Stimulated activated CD4-positive, alpha-beta T cell treated with anti-CD3 and anti-CD28 coated beads, Interleukin-4, amount 100 ng/mL, for 24 hours (primary cell): ENCODE data around the gene ASXL2.
"Not testable (repeated sequence)": the region's sequence is repeated elsewhere in the genome, so short reads cannot be mapped to it uniquely, and the experiment has no call there.

Source experiments
- DNase-seq: peaks from one replicate; pipeline ENCODE4 v3.0.0-alpha.2; 2020

ASXL2 gene

GRCh38 chr2:25728559-25728958, 149.7 kb downstream of the ASXL2 start:
- no peak for DNase-seq

DNA sequence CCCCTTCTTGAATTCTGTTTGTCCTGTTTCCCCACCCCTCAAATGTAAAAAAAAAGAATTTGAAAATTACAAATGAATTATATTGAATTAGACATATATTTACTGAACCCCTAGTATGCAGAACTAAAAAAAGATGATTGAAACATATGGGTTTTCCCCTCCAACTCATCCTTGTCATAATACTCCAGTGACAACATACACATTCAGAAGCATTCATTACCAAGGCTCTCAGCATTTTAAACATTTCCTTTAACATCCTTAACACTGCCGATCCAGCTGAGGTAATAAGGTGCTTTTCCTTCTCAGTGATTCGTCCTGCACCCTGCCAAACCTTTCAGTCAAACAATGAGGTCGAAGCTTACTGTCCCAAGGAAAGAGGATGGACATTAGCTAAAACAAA, 151.8 kb downstream of the ASXL2 start:
- DNase-seq: no peak

GRCh38 chr2:25725877-25726276, 152.4 kb downstream of the ASXL2 start:
- DNase-seq: no peak

DNA sequence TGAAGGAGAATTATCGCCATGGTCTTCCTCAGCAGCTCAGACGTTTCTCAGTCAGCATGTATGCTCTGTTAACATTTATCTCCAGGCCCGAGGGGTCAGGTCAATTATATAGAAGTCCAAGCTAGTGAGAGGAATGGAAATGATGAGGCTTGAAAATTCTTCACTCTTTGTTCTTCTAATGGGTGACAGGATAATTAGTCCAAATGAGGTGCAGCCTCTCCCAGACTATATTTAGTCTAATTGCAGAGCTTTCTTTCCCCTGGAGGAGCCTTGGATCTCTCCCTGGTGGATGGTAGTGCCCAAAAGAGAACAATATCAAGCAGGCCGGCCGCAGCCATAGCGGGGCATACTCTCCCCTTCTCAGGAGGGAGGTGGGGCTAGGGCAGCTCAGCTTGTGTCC, 153.5 kb downstream of the ASXL2 start:
- DNase-seq: no peak

DNA sequence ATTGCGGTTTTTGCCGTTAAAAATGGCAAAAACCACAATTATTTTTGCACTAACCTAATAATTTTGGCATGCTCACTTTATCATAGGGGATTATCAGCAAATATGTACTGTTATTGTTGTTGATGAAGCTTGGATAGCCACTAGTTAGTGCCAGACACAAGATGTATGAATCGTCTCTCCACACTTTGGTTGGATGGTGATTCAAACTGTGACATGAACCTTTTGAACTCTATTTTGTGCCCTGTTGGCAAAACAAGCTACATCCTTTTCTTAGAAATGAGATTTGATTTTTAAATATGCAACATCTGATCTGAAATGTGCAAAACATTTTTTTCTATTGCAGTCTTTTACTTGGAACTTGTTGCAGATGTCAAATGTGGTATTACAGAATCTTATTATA, 156.1 kb downstream of the ASXL2 start:
- DNase-seq: no peak

GRCh38 chr2:25720575-25720974, 157.7 kb downstream of the ASXL2 start:
- no peak for DNase-seq

DNA sequence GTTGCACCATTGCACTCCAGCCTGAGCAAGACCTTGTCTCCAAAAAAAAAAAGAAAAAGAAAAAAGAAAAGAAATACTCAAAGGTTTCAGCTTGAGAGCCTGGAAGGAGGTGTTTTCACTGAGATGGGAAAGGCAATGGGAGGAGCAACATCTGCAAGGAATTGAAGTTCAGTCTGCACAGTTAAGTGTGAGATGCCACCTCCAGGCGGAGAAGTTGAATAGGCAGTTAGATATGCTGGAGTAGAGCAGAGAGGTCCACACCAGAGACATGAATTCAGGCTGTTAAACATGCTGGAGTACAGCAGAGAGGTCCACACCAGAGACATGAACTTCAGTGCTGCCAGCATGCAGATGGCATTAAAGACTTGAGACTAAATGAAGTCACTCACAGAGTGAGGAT, 163.5 kb downstream of the ASXL2 start:
- DNase-seq: no peak

GRCh38 chr2:25712455-25712854, 165.8 kb downstream of the ASXL2 start:
- DNase-seq: no peak

DNA sequence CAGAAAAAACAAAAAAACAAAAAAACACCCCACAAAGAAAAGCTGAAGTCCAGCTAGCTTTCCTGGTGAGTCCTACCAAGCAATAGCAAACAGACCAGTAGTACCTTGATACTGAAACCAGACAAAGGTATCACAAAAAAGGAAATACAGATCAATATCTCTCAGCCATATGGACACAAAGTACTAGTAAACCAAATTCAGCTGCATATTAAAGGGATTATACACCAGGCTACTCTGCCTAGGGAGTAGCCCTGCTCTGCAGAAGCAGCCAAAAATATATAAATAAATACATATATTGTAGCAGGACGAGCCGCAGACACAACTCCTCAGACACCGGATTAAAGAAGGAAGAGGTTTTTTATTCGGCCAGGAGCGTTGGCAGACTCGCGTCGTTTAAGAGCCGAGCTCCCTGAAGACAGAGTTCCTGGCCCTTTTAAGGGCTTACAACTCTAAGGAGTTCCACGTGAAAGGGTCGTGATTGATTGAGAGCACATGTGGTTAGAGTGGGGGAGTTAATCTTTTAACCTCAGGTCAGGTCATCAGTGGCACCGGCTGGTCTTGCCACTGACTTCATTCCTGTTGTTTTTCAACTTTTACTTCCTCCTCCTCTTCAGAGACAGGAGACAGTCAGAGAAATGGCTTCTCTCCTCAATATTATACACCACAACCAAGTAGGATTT, 166.5 kb downstream of the ASXL2 start:
- DNase-seq: no peak

DNA sequence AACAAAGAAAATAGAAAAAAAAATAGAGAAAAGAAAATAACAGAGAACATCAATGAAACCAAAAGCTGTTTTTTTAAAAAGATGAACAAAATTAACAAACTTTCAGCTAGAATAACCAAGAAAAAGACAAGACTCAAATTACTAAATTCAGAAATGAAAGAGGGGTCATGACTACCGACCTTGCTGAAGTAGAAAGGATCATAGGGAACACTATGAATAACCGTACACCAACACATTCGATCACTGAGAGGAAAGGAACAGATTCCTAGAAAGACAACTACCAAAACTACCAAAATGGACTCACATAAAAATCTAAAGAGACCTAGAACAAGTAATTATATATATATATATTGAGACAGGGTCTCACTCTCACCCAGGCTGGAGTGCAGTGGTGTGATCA, 167.5 kb downstream of the ASXL2 start:
- DNase-seq: no peak

- no peak for DNase-seq
Measured at GRCh38 chr2:25709349-25709748, 168.9 kb downstream of the ASXL2 start.

DNA sequence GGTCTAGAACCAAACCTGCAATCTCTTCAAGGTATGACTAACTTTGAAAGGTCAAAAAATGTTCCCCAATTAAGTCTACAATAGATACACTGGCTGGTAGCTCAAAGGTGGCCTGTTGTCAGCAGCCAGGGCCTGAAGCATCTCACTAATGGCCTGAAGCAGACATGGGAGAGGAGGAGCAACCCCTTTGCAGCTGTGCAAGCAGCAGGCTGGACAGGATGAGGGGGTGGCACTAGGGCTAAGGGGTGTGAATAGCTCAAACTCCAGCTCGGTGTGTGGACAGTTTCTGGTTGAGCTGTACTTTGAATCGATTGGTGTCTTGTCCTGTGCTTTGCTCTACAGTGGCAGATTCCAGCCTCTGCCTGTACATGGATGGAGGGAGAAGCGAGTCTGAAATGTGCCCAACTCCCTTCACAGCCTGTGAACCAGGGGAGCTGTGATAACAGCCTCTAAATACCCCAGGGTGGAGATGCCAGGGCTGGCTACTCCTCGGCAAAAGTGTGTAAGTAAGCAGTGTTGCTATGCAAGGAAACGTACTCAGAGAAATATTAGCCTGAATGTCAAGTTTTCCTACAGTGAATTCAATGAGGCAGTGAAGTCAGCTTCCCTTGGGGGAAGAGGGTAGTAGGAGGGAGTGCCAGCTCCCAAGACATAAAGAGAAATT, 170.2 kb downstream of the ASXL2 start:
- no peak for DNase-seq

DNA sequence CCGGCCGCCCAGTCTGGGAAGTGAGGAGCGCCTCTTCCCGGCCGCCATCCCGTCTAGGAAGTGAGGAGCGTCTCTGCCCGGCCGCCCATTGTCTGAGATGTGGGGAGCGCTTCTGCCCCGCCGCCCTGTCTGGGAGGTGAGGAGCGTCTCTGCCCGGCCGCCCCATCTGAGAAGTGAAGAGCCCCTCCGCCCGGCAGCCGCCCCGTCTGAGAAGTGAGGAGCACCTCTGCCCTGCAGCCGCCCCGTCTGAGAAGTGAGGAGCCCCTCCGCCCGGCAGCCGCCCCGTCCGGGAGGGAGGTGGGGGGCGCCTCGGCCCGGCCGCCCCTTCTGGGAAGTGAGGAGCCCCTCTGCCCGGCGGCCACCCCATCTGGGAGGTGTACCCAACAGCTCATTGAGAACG, 172.7 kb downstream of the ASXL2 start:
- not testable (repeated sequence) for DNase-seq

GRCh38 chr2:25701801-25702200, 176.5 kb downstream of the ASXL2 start:
- no peak for DNase-seq

GRCh38 chr2:25700221-25700660, 178.0 kb downstream of the ASXL2 start:
- peak; percentile 24 for DNase-seq

- no peak for DNase-seq
Measured at GRCh38 chr2:25699216-25699615, 179.1 kb downstream of the ASXL2 start.

GRCh38 chr2:25698752-25699151, 179.5 kb downstream of the ASXL2 start:
- DNase-seq: no peak

GRCh38 chr2:25697559-25698341, 180.5 kb downstream of the ASXL2 start:
- no peak for DNase-seq

DNA sequence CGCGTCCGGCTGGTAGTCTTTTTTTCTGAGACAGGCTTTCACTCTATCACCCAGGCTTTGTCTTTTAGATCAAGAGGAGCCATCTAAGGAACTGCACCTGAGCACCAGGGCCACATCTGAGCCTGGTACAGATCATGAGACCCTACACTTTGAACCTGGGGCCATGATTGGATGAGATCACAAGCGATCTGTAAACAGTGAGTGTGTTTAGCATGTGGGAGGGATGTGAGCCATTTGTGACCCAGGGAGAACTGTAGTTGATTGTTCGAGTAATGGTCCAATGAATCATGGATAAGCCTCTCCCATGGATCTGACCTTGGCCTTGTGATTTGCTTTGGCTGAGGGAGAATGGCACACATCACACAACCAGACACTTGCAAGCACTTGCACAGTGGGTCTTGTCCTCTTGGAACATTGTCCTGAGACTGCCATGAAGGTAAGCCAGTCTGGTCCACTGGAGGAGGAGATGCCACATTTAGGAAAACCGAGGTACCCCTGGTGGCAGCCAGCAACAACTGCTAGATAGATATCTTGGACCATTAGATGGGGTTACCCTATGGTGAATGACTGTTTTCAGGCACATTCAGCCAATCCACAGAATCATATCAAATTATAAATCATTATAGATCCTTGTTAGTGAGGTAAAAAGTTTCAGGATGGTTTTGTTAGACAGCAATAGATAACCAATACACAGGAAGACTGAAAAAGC, 185.4 kb downstream of the ASXL2 start:
- no peak for DNase-seq

GRCh38 chr2:25692143-25692542, 186.1 kb downstream of the ASXL2 start:
- DNase-seq: no peak

DNA sequence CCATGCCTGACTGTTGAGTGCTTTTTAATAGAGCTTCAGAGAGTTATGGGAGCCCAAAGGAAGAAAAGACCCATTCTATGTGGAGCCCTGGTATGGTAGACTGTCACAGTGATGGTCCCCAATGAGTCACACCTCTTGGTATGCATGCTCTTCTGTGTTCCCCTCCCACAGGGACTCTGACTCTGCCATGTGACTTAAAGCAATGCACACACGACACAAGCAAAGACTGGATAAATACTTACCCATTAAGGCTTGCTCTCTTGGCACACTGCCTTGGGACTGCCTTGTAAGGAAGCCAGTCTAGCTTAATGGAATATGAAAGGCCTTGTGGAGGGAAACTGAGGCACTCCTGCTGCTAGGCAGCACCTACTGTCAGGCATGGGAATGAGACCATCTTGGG, 188.2 kb downstream of the ASXL2 start:
- no peak for DNase-seq

- DNase-seq: no peak
Measured at GRCh38 chr2:25688236-25688635, 190.1 kb downstream of the ASXL2 start.

GRCh38 chr2:25685741-25686140, 192.5 kb downstream of the ASXL2 start:
- no peak for DNase-seq
